HG03060 (cell line): Measurements from ENCODE around the gene CARD10.
"Not testable (repeated sequence)": the region's sequence is repeated elsewhere in the genome, so short reads cannot be mapped to it uniquely, and the experiment has no call there.

Source experiments
- ATAC-seq: cut with Tn5 transposase; IDR thresholded peaks from one replicate; pipeline ENCODE4 v1.9.1; 2021; ENCODE audit warnings: low read depth, moderate number of reproducible peaks; ENCODE audit not compliant: unreplicated experiment

CARD10 gene

GRCh38 chr22:37529652-37530345, 10.6 kb upstream of the CARD10 start:
- ATAC-seq, result no peak

- not testable (repeated sequence) for ATAC-seq
Measured at GRCh38 chr22:37527952-37528351, 8.7 kb upstream of the CARD10 start.

GRCh38 chr22:37527081-37527752, 8.0 kb upstream of the CARD10 start:
- ATAC-seq, result not testable (repeated sequence)

- no peak for ATAC-seq
Measured at GRCh38 chr22:37526376-37526775, 7.2 kb upstream of the CARD10 start.

- ATAC-seq, result no peak
Measured at GRCh38 chr22:37525746-37526350, 6.6 kb upstream of the CARD10 start.

- no peak for ATAC-seq
Measured at GRCh38 chr22:37525073-37525745, 6.0 kb upstream of the CARD10 start.

- no peak for ATAC-seq
Measured at GRCh38 chr22:37522482-37522881, 3.3 kb upstream of the CARD10 start.

- no peak for ATAC-seq
Measured at GRCh38 chr22:37521236-37521739, 2.1 kb upstream of the CARD10 start.

GRCh38 chr22:37520776-37521191, 1.6 kb upstream of the CARD10 start:
- no peak for ATAC-seq

GRCh38 chr22:37518509-37519267, 527 bp downstream of the CARD10 start:
- ATAC-seq, result no peak

- ATAC-seq, result no peak
Measured at GRCh38 chr22:37517826-37518450, 1.3 kb downstream of the CARD10 start.

- ATAC-seq, result no peak
Measured at GRCh38 chr22:37516456-37516855, 2.8 kb downstream of the CARD10 start.

- ATAC-seq, result no peak
Measured at GRCh38 chr22:37515901-37516300, 3.3 kb downstream of the CARD10 start.

- no peak for ATAC-seq
Measured at GRCh38 chr22:37514526-37515051, 4.6 kb downstream of the CARD10 start.

GRCh38 chr22:37511395-37512104, 7.7 kb downstream of the CARD10 start:
- no peak for ATAC-seq

GRCh38 chr22:37510091-37510490, 9.1 kb downstream of the CARD10 start:
- ATAC-seq, result no peak

- no peak for ATAC-seq
Measured at GRCh38 chr22:37509059-37509860, 10.0 kb downstream of the CARD10 start.

GRCh38 chr22:37508431-37508992, 10.7 kb downstream of the CARD10 start:
- no peak for ATAC-seq
